Endometrium (tissue), 2 donors: Measurements from ENCODE around the gene STK32C.
"Not testable (repeated sequence)": the region's sequence is repeated elsewhere in the genome, so short reads cannot be mapped to it uniquely, and the experiment has no call there.

ENCODE experiments used
- FAIRE-seq: peaks from 2 replicates; lab custom pipeline; 2012; peaks lifted over from hg19 to GRCh38; lab: Jason Lieb, UNC
- donor health status: control.
- donor health status: control.

The STK32C gene

DNA sequence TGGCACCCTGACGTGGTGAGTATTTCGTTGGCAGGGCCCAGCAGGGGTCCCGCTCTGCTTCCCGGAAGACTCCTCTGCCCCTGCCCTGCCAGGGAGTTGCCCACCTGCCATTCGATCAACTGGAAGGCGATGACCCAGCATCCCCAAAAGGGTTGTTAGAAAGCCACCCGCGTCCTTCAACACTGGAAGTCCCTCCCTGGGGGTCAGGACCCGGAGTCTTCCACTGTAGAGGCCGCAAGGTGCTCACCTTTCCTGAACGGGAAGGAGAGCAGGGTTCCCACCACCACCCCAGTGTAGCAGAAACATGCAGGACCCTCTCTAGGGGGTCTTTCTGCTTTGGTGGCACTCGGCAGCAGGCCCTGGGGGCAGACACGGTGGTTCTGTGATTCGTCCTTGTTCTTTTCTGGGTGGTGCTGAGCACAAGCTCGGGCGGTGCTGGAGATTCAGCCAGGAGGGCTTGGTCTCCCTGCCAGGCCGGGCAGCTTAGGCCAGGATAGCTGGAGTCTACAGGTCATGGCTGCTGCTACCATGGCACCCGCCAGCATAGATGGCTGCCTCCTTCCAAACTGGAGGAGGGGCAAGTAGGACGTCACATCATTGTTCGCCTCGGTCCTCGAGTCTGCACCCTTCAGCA, 140.6 kb downstream of the STK32C start:
- FAIRE-seq: no peak

- FAIRE-seq: no peak
Observed at GRCh38 chr10:132166216-132166950, 141.4 kb downstream of the STK32C start.

DNA sequence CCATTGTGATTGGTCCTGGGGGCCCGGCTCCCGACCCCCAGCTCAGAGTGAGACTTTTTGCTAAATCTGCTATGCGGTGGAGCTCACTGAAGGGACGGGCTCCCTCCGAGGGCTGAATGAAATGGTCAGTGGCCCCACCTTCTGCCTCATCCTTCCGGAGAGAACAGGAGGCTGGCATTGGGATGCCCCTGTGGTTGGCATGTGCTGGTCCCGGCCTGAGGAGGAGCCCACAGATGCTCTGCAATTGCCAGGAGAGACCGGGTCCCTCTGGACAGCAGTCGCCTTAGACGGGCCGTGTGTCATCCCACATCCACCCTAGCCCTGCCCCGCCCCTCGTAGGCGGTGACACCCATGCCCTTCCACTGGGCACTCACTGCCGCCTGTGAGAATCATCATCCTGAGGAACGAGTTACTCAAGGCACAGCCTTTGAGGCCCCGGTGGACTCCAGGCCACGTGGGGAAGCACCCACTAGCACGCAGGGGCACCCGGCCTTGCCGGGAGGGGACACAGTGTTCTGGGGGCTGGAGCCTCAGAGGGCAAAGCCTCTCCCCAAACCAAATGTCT, 142.3 kb downstream of the STK32C start:
- FAIRE-seq: no peak

- FAIRE-seq: no peak
Observed at GRCh38 chr10:132164761-132165278, 142.9 kb downstream of the STK32C start.

DNA sequence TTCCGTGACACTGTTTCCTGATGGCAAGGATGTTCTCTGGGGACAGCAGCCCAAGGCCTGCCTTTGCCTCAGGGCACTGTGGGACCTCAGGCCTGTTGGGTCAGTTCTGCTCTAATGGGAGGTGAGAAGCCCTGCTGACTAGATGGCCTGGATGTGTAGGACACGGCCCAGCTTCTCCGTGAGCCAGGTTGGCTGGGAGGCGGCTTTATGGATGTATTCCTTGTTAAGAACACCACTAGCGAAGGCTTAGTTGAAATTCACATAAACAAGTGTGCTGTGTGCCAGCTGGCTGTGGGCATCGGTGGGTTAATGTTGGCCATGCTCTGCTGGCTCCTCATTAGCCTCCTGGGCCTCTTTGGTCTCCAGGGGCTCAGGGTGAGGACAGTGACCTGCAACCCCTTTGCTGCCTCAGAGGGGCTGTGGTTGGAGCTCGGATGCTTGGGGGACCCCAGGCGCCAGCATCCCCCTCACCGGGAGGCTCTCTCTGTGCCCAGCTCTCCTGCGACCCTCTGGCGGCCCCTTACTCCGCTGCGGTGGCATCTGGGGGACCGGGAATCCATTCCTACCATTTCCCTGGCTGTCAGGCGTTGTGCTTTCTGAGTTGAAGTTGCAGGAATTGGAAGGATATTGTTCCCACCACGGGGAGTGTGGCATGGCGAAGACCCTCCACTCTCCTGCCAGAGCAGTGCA, 143.8 kb downstream of the STK32C start:
- no peak for FAIRE-seq

- FAIRE-seq: no peak
Observed at GRCh38 chr10:132163278-132163765, 144.4 kb downstream of the STK32C start.

DNA sequence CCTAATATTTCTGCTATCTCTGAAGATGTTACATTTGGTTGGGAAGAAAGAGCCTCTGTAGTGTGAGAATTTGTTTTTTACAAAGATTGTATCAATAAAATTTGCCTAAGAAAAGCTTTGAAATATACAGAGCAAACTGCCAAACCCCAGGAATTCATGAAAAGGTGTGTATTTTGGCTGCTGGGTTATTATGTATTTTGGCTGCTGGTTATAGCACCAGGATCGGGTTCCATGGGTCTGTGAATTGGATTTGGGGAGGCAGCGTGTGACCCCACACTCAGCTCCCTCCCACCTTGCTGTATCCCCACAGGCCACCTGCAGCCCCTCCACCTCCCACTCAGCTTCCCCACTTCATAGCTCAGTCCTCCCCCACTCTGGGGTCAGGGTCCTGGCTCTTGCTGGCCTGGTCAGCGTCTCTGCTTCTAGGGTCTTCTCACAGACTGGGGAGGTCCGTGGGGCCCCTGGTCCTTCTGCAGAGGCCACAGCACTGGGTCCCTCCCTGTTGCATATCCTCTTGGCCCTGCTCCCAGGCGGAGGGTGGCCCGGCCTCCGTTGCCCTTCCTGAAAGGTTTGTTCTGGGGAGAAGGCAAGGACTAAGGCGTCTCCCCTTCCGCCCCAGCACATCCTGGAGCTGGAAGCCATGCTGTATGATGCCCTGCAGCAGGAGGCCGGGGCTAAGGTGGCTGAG, 145.0 kb downstream of the STK32C start:
- no peak for FAIRE-seq

GRCh38 chr10:132162021-132162531, 145.7 kb downstream of the STK32C start:
- no peak for FAIRE-seq

GRCh38 chr10:132160834-132161622, 146.7 kb downstream of the STK32C start:
- not testable (repeated sequence) for FAIRE-seq

- not testable (repeated sequence) for FAIRE-seq
Observed at GRCh38 chr10:132160231-132160630, 147.5 kb downstream of the STK32C start.

GRCh38 chr10:132159302-132160230, 148.2 kb downstream of the STK32C start:
- FAIRE-seq: not testable (repeated sequence)

- no peak for FAIRE-seq
Observed at GRCh38 chr10:132158823-132159222, 148.9 kb downstream of the STK32C start.

DNA sequence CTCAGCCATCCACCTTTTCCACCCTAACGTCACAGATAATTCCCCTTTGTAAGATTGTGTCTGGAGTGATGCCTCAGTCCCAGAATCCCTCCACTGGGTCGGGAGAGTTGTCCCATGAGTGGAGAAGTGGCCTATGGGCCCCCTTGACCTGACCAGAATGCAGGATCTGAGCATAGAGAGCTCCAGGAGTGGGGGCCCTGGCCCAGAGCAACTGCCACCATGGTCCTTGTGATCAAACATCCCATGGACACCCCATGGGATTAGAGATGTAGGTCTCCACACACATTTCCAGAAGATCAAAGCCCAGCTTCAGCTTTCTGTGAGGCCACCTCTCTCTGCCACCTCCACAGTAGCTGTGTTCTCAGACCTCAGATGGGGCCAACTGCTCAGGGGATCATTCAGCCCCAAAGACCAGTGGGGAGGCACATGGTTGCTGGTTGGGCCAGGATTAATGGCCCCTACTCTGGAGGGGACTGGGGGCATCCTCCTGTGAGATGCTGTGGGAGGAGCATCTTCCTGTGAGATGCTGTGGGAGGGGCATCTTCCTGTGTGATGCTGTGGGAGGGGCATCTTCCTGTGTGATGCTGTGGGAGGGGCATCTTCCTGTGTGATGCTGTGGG, 149.5 kb downstream of the STK32C start:
- FAIRE-seq: no peak
